ENCODE results near the gene TTLL4.

The TTLL4 gene

DNA sequence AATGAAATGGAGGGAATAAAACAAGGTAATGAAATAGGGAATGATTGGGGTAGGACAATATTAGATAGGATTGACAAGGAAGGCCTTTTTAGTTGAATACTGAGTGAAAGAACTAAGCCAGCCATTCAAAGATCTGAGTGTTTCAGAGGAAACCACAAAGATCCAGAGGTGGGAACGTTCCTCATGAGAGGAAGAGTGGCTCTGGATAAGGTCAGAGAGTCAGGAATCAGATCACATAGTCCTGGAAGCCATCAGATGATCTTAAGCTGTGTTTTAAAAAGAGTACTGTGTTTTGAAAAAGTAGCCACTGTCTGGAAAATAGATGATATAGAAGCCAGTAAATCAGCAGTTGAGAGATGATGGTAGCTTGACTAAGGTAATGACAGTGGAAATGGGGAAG is 11.8 kb downstream of the TTLL4 start:
- no peak for DNase-seq (ENCODE audit: low read depth in 1 of 2, low spot score in 1 of 2)
- TF ChIP-seq, protein P1, sequence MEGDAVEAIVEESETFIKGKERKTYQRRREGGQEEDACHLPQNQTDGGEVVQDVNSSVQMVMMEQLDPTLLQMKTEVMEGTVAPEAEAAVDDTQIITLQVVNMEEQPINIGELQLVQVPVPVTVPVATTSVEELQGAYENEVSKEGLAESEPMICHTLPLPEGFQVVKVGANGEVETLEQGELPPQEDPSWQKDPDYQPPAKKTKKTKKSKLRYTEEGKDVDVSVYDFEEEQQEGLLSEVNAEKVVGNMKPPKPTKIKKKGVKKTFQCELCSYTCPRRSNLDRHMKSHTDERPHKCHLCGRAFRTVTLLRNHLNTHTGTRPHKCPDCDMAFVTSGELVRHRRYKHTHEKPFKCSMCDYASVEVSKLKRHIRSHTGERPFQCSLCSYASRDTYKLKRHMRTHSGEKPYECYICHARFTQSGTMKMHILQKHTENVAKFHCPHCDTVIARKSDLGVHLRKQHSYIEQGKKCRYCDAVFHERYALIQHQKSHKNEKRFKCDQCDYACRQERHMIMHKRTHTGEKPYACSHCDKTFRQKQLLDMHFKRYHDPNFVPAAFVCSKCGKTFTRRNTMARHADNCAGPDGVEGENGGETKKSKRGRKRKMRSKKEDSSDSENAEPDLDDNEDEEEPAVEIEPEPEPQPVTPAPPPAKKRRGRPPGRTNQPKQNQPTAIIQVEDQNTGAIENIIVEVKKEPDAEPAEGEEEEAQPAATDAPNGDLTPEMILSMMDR (IDR thresholded peaks at IDR 0.05; ENCODE audit: insufficient read depth, low read length), result no peak
- TF ChIP-seq SPI1 (IDR thresholded peaks at IDR 0.05; ENCODE audit: borderline replicate concordance, low read depth), result no peak
- TF ChIP-seq, protein P2, sequence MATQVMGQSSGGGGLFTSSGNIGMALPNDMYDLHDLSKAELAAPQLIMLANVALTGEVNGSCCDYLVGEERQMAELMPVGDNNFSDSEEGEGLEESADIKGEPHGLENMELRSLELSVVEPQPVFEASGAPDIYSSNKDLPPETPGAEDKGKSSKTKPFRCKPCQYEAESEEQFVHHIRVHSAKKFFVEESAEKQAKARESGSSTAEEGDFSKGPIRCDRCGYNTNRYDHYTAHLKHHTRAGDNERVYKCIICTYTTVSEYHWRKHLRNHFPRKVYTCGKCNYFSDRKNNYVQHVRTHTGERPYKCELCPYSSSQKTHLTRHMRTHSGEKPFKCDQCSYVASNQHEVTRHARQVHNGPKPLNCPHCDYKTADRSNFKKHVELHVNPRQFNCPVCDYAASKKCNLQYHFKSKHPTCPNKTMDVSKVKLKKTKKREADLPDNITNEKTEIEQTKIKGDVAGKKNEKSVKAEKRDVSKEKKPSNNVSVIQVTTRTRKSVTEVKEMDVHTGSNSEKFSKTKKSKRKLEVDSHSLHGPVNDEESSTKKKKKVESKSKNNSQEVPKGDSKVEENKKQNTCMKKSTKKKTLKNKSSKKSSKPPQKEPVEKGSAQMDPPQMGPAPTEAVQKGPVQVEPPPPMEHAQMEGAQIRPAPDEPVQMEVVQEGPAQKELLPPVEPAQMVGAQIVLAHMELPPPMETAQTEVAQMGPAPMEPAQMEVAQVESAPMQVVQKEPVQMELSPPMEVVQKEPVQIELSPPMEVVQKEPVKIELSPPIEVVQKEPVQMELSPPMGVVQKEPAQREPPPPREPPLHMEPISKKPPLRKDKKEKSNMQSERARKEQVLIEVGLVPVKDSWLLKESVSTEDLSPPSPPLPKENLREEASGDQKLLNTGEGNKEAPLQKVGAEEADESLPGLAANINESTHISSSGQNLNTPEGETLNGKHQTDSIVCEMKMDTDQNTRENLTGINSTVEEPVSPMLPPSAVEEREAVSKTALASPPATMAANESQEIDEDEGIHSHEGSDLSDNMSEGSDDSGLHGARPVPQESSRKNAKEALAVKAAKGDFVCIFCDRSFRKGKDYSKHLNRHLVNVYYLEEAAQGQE (IDR thresholded peaks at IDR 0.05; ENCODE audit: insufficient replicate concordance, low read depth), result no peak
- TF ChIP-seq GABPA (IDR thresholded peaks at IDR 0.05; ENCODE audit: low read depth), result no peak
- no peak for TF ChIP-seq POLR2AphosphoS5 (IDR thresholded peaks at IDR 0.05; ENCODE audit: low read depth)
- Histone ChIP-seq H3K27ac (replicated peaks) (no peak overlapping the region), H3K27me3 (ENCODE audit: insufficient read depth, poor library complexity, severe bottlenecking) (no peaks in the 10 kb centered on the region), H3K4me3 (replicated peaks; ENCODE audit: insufficient read depth, low read length) (no peak overlapping the region)

DNA sequence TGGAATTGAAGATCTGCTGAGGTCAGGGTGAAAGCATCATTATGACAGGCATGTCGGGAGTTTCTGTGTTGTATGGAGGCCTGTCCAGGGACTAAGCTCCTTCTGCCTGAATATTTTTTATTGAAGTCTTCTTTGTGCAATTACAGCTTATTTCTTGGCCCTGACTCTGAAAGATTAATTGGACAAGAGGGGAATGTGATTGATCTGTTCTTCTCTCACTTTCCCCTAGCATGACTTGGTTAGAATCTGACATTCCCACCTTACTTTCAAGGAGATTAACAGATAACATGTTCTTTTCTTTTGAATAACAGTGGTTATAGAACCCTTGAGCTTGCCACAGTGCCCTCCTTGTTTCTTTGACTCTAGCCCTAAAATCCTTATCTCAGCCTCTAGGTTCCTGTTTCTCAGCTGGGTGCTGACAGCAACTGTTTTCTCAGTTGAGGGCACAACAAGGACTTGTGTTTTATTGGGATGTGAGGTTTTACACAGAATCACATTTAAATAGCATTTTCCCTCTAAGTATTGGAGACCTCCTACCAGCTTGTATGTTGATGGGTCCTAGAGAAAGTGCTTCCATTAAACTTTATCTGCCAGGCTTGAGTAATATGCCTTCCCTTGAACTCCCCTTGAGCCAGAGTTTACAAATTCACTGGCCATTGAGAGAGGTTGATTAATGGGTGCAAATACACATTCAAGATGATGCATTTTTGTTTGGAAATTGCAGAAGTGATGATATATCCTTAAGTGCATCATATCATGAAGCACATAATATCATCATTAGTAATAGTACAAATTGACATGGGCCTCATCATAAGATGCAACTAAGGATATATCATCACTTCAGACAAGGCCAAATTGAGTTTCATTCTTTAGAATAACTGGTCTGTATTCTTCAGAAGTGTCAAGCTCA is 12.5 kb downstream of the TTLL4 start:
- TF ChIP-seq POLR2AphosphoS5 (IDR thresholded peaks at IDR 0.05; ENCODE audit: low read depth) (no peak), GABPA (IDR thresholded peaks at IDR 0.05; ENCODE audit: low read depth) (no peak), SPI1 (IDR thresholded peaks at IDR 0.05; ENCODE audit: borderline replicate concordance, low read depth) (no peak)
- TF ChIP-seq, protein P1 (IDR thresholded peaks at IDR 0.05; ENCODE audit: insufficient read depth, low read length), result no peak
- TF ChIP-seq, protein P2 (IDR thresholded peaks at IDR 0.05; ENCODE audit: insufficient replicate concordance, low read depth), result no peak
- Histone ChIP-seq H3K27me3 (ENCODE audit: insufficient read depth, poor library complexity, severe bottlenecking) (no peaks in the 10 kb centered on the region), H3K4me3 (replicated peaks; ENCODE audit: insufficient read depth, low read length) (no peak overlapping the region), H3K27ac (replicated peaks) (0 out of 2 replicates have a peak overlapping the region, but pooled peaks have one; percentile 3)
- DNase-seq (ENCODE audit: low read depth in 1 of 2, low spot score in 1 of 2), result peak in 1 of 2 experiments; percentile 28

DNA sequence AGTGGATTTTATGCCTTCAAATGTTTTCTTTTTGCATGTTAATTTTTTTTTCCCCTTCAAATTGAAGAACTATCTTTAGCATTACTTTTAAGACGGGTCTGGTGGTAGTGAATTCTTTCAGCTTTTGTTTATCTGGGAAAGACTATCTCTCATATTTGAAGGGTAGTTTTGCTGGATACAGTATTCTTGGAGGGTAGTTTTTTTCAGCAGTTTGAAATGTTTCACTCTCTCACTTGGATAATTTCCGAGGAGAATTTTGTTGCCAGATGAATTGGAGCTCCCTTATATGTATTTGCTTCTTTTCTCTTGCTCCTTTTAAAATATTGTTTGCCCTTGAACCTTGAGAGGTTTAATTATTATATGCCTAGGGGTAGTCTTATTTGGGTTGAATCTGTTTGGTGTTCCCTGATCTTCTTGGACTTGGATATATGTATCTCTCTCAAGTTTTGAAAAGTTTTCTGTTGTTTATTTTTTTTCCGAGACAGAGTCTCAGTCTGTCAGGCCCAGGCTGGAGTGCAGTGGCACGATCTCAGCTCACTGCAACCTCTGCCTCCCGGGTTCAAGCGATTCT is 15.5 kb downstream of the TTLL4 start:
- DNase-seq (ENCODE audit: low read depth in 1 of 2, low spot score in 1 of 2), result no peak
- Histone ChIP-seq H3K27me3 (ENCODE audit: insufficient read depth, poor library complexity, severe bottlenecking) (no peaks in the 10 kb centered on the region), H3K4me3 (replicated peaks; ENCODE audit: insufficient read depth, low read length) (no peak overlapping the region), H3K27ac (replicated peaks) (no peak overlapping the region)
- no peak for TF ChIP-seq POLR2AphosphoS5 (IDR thresholded peaks at IDR 0.05; ENCODE audit: low read depth)
- TF ChIP-seq SPI1 (IDR thresholded peaks at IDR 0.05; ENCODE audit: borderline replicate concordance, low read depth), result no peak
- no peak for TF ChIP-seq GABPA (IDR thresholded peaks at IDR 0.05; ENCODE audit: low read depth)
- TF ChIP-seq, protein P1 (IDR thresholded peaks at IDR 0.05; ENCODE audit: insufficient read depth, low read length), result no peak
- TF ChIP-seq, protein P2 (IDR thresholded peaks at IDR 0.05; ENCODE audit: insufficient replicate concordance, low read depth), result no peak
